Measurements from ENCODE around the gene PCDH9.

PCDH9 gene

GRCh38 chr13:66459143-66459542 is 771.0 kb downstream of the PCDH9 start:
- no peak for DNase-seq (ENCODE audit: low read depth)

GRCh38 chr13:66446413-66446812 is 783.7 kb downstream of the PCDH9 start:
- no peak for DNase-seq (ENCODE audit: low read depth)

GRCh38 chr13:66443926-66444325 is 786.2 kb downstream of the PCDH9 start:
- DNase-seq (ENCODE audit: low read depth) = no peak

- no peak for DNase-seq (ENCODE audit: low read depth)
Observed at GRCh38 chr13:66440938-66441337, 789.2 kb downstream of the PCDH9 start.

- DNase-seq (ENCODE audit: low read depth) = no peak
Observed at GRCh38 chr13:66430728-66431127, 799.4 kb downstream of the PCDH9 start.

GRCh38 chr13:66430269-66430668 is 799.9 kb downstream of the PCDH9 start:
- no peak for DNase-seq (ENCODE audit: low read depth)

GRCh38 chr13:66429156-66429555 is 801.0 kb downstream of the PCDH9 start:
- no peak for DNase-seq (ENCODE audit: low read depth)

- DNase-seq (ENCODE audit: low read depth) = no peak
Observed at GRCh38 chr13:66427458-66427861, 802.7 kb downstream of the PCDH9 start.

- DNase-seq (ENCODE audit: low read depth) = no peak
Observed at GRCh38 chr13:66425741-66426140, 804.4 kb downstream of the PCDH9 start.

GRCh38 chr13:66424422-66424821 is 805.7 kb downstream of the PCDH9 start:
- no peak for DNase-seq (ENCODE audit: low read depth)

- no peak for DNase-seq (ENCODE audit: low read depth)
Observed at GRCh38 chr13:66415444-66415843, 814.7 kb downstream of the PCDH9 start.

- no peak for DNase-seq (ENCODE audit: low read depth)
Observed at GRCh38 chr13:66414066-66414800, 815.9 kb downstream of the PCDH9 start.

GRCh38 chr13:66410314-66410713 is 819.8 kb downstream of the PCDH9 start:
- no peak for DNase-seq (ENCODE audit: low read depth)

GRCh38 chr13:66409542-66409941 is 820.6 kb downstream of the PCDH9 start:
- no peak for DNase-seq (ENCODE audit: low read depth)

GRCh38 chr13:66407128-66407527 is 823.0 kb downstream of the PCDH9 start:
- DNase-seq (ENCODE audit: low read depth) = no peak

GRCh38 chr13:66405908-66406802 is 824.0 kb downstream of the PCDH9 start:
- peak; percentile 19 for DNase-seq (ENCODE audit: low read depth)

GRCh38 chr13:66402546-66402945 is 827.6 kb downstream of the PCDH9 start:
- DNase-seq (ENCODE audit: low read depth) = no peak

GRCh38 chr13:66402066-66402465 is 828.1 kb downstream of the PCDH9 start:
- DNase-seq (ENCODE audit: low read depth) = no peak

GRCh38 chr13:66400292-66400691 is 829.8 kb downstream of the PCDH9 start:
- DNase-seq (ENCODE audit: low read depth) = no peak

- no peak for DNase-seq (ENCODE audit: low read depth)
Observed at GRCh38 chr13:66399873-66400272, 830.3 kb downstream of the PCDH9 start.

- DNase-seq (ENCODE audit: low read depth) = no peak
Observed at GRCh38 chr13:66397133-66397532, 833.0 kb downstream of the PCDH9 start.

GRCh38 chr13:66391322-66391721 is 838.8 kb downstream of the PCDH9 start:
- DNase-seq (ENCODE audit: low read depth) = no peak

- no peak for DNase-seq (ENCODE audit: low read depth)
Observed at GRCh38 chr13:66378894-66379293, 851.2 kb downstream of the PCDH9 start.

All from HS-27A (cell line).